Adrenal gland (tissue), 5 donors: ENCODE measurements around the gene FAM181A.

Experiments
- POLR2A ChIP-seq, 2 donors: fragments of 450-650 bp; IDR thresholded peaks; one replicate each; pipeline ENCODE4 v1.6.1; 2017; ENCODE audit warnings: antibody characterized with exemption in 2 of 2, mild to moderate bottlenecking in 2 of 2, moderate library complexity in 1 of 2
- TF ChIP-seq, protein P1 (sequence below), 6 experiments: fragments of 450-650 bp in 4 of 6; fragments of 200-600 bp in 2 of 6; sonication (generic) in 1 of 6; IDR thresholded peaks; 1 replicate in 5 of 6; 2 replicates in 1 of 6; pipeline versions ENCODE4 v1.5.1 to v1.8.0; 2016 to 2021; ENCODE audit warnings: antibody characterized with exemption in 6 of 6, mild to moderate bottlenecking in 2 of 6, moderate library complexity in 1 of 6
- donor health status: DM: no; HTN: no; CAD: no.

DNA sequence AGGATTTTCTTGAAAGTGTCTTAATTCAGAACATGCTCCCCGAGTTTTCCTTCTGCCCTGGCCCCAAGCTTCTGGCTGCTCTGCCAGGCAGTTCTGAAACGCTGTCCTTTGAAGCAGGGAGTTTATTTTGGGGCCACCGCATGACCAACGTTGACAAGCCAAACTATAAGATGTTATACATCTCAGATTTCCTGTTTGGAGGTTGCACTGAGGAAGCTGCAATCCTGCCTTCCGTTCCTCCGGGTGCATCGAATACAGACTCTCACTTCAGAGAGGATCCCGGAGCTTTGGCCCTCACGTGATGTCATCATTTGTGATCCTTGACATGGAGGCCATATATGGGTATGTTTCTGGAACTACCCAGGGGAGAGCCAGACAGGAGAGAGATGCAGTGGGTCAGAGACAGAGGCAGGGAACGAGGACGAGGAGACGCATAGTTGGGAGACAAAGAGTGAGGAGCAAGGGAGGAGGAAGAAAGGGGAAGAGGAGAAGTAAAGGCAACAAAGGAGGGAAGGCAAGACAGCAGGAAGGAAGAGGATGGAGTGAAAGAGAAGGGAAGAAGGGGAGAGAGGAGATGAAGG, 49.4 kb downstream of the FAM181A start, which contains the start of gene ASB2:
- no peak for TF ChIP-seq POLR2A (IDR thresholded peaks at IDR 0.05)
- TF ChIP-seq, protein P1, sequence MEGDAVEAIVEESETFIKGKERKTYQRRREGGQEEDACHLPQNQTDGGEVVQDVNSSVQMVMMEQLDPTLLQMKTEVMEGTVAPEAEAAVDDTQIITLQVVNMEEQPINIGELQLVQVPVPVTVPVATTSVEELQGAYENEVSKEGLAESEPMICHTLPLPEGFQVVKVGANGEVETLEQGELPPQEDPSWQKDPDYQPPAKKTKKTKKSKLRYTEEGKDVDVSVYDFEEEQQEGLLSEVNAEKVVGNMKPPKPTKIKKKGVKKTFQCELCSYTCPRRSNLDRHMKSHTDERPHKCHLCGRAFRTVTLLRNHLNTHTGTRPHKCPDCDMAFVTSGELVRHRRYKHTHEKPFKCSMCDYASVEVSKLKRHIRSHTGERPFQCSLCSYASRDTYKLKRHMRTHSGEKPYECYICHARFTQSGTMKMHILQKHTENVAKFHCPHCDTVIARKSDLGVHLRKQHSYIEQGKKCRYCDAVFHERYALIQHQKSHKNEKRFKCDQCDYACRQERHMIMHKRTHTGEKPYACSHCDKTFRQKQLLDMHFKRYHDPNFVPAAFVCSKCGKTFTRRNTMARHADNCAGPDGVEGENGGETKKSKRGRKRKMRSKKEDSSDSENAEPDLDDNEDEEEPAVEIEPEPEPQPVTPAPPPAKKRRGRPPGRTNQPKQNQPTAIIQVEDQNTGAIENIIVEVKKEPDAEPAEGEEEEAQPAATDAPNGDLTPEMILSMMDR (IDR thresholded peaks at IDR 0.05): no peak
